ENCODE data around the gene PTPRN2. TPM values are rescaled to one million over a fixed set of nuclear protein-coding genes. Genes with fewer than 3 reads are reported as not detected.
A peak's percentile ranks its signal among the peaks of the same experiment; 100 is the strongest.

PTPRN2 gene
- total and polyA plus RNA-seq, 9 of the 15 experiments (the other 6 are each of a cell fraction or from before 2014, with no cell fraction given): not detected

GRCh38 chr7:158362912-158363905 lies 224.4 kb downstream of the PTPRN2 start (continued):
- TF ChIP-seq ZBTB12 (CRISPR knock-in tag; IDR thresholded peaks at IDR 0.05) (no peak), CREB3 (tag; conservative IDR thresholded peaks at IDR 0.05; ENCODE audit: low read depth) (no peak), HDAC2 (IDR thresholded peaks at IDR 0.05) (no peak), EHMT2 (IDR thresholded peaks at IDR 0.05) (peak; percentile 98), STAG1 (CRISPR knock-in tag; IDR thresholded peaks at IDR 0.05; ENCODE audit: borderline replicate concordance) (peak; percentile 47; the same call in 1 of the 2 replicates), MTF1 (CRISPR knock-in tag; IDR thresholded peaks at IDR 0.05; ENCODE audit: borderline replicate concordance) (no peak), NR3C1 (CRISPR knock-in tag; IDR thresholded peaks at IDR 0.05) (peak; percentile 56; the same call in 1 of the 2 replicates), CHAMP1 (IDR thresholded peaks at IDR 0.05) (peak; percentile 48; the same call in 1 of the 2 replicates), JUNB (CRISPR knock-in tag; conservative IDR thresholded peaks at IDR 0.05) (no peak), TFAP4 (CRISPR knock-in tag; IDR thresholded peaks at IDR 0.05; ENCODE audit: borderline replicate concordance) (peak; percentile 62), ZNF57 (CRISPR knock-in tag; IDR thresholded peaks at IDR 0.05) (no peak), ZNF695 (CRISPR knock-in tag; IDR thresholded peaks at IDR 0.05) (no peak), CCAR2 (IDR thresholded peaks at IDR 0.05; ENCODE audit: low read depth, low read length) (no peak), ZNF232 (CRISPR knock-in tag; IDR thresholded peaks at IDR 0.05) (peak; percentile 91; the same call in 1 of the 2 replicates), HMGN3 (IDR thresholded peaks at IDR 0.05; ENCODE audit: borderline replicate concordance, extremely low read depth, insufficient read length, low read depth, low read length) (peak; percentile 17), SMAD4 (CRISPR knock-in tag; conservative IDR thresholded peaks at IDR 0.05) (no peak), POLR2A (conservative IDR thresholded peaks at IDR 0.05) (no peak), AFF4 (CRISPR knock-in tag; IDR thresholded peaks at IDR 0.05) (no peak; the same call in 1 of the 2 replicates)
